Trophoblast cell (in vitro differentiated cells and primary cell): ENCODE measurements around the gene ARHGAP6.

Experiments
- DNase-seq, 2 donors: peaks; one replicate each; pipeline ENCODE4 v3.0.0-alpha.2; 2016
- H2AFZ ChIP-seq: 2 replicates; pipeline ENCODE4 v1.6.1; 2013; ENCODE audit warnings: low read length, moderate library complexity, mild to moderate bottlenecking; ENCODE audit not compliant: insufficient read depth, poor library complexity
- H2AK5ac ChIP-seq: 2 replicates; pipeline ENCODE4 v1.6.1; 2013; ENCODE audit warnings: mild to moderate bottlenecking, low read length
- H2BK120ac ChIP-seq: 2 replicates; pipeline ENCODE4 v1.6.1; 2013; ENCODE audit warnings: low read length, mild to moderate bottlenecking, moderate library complexity; ENCODE audit not compliant: insufficient read depth, poor library complexity
- H2BK12ac ChIP-seq: 2 replicates; pipeline ENCODE4 v1.6.1; 2013; ENCODE audit warnings: mild to moderate bottlenecking, low read length, moderate library complexity
- H2BK5ac ChIP-seq: 2 replicates; pipeline ENCODE4 v1.6.1; 2013; ENCODE audit warnings: low read length, low read depth, moderate library complexity, mild to moderate bottlenecking; ENCODE audit not compliant: poor library complexity
- H3K14ac ChIP-seq: 2 replicates; pipeline ENCODE4 v1.6.1; 2013; ENCODE audit warnings: mild to moderate bottlenecking, low read length
- H3K18ac ChIP-seq: 2 replicates; pipeline ENCODE4 v1.6.1; 2013; ENCODE audit warnings: mild to moderate bottlenecking, low read length
- H3K23ac ChIP-seq: 2 replicates; pipeline ENCODE4 v1.6.1; 2013; ENCODE audit warnings: low read length
- H3K27ac ChIP-seq: 2 replicates; pipeline ENCODE4 v1.5.1; 2013; ENCODE audit warnings: low read depth, mild to moderate bottlenecking, inconsistent platforms, low read length, moderate library complexity
- H3K27me3 ChIP-seq: 2 replicates; pipeline ENCODE4 v1.6.1; 2013; ENCODE audit warnings: inconsistent platforms, mild to moderate bottlenecking, low read length, moderate library complexity; ENCODE audit not compliant: insufficient read depth
- H3K36me3 ChIP-seq, 2 experiments: 1 replicate in 1 of 2; 2 replicates in 1 of 2; pipeline ENCODE4 v1.6.1; 2013; ENCODE audit warnings: low read length in 2 of 2, mild to moderate bottlenecking in 2 of 2, moderate library complexity in 1 of 2; ENCODE audit not compliant: insufficient read depth in 2 of 2, control insufficient read depth in 1 of 2
- H3K4ac ChIP-seq: 2 replicates; pipeline ENCODE4 v1.6.1; 2013; ENCODE audit warnings: low read depth, mild to moderate bottlenecking, low read length, moderate library complexity
- H3K4me1 ChIP-seq, 2 experiments: 1 replicate in 1 of 2; 2 replicates in 1 of 2; pipeline ENCODE4 v1.6.1; 2013; ENCODE audit warnings: low read length in 2 of 2, mild to moderate bottlenecking in 2 of 2, moderate library complexity in 1 of 2; ENCODE audit not compliant: insufficient read depth in 2 of 2, control insufficient read depth in 1 of 2
- H3K4me2 ChIP-seq: 2 replicates; pipeline ENCODE4 v1.6.1; 2013; ENCODE audit warnings: inconsistent platforms, mild to moderate bottlenecking, low read length, moderate library complexity
- H3K4me3 ChIP-seq: 2 replicates; pipeline ENCODE4 v1.5.1; 2013; ENCODE audit warnings: mild to moderate bottlenecking, low read depth, low read length, inconsistent platforms
- H3K79me1 ChIP-seq: one replicate; pipeline ENCODE4 v1.6.1; 2013; ENCODE audit warnings: low read length
- H3K79me2 ChIP-seq: 2 replicates; pipeline ENCODE4 v1.6.1; 2013; ENCODE audit warnings: low read length, mild to moderate bottlenecking; ENCODE audit not compliant: control insufficient read depth, insufficient read depth, poor library complexity
- H3K9ac ChIP-seq: 2 replicates; pipeline ENCODE4 v1.6.1; 2013; ENCODE audit warnings: mild to moderate bottlenecking, low read length
- H3K9me3 ChIP-seq: 2 replicates; pipeline ENCODE4 v1.6.1; 2013; ENCODE audit warnings: low read depth, mild to moderate bottlenecking, control low read depth, inconsistent platforms, low read length; ENCODE audit not compliant: insufficient read depth
- H4K12ac ChIP-seq: 2 replicates; pipeline ENCODE4 v1.6.1; 2013; ENCODE audit warnings: low read depth, mild to moderate bottlenecking, low read length, moderate library complexity
- H4K8ac ChIP-seq: 2 replicates; pipeline ENCODE4 v1.6.1; 2013; ENCODE audit warnings: low read depth, mild to moderate bottlenecking, low read length, moderate library complexity
- H4K91ac ChIP-seq: one replicate; pipeline ENCODE4 v1.6.1; 2013; ENCODE audit warnings: low read depth, mild to moderate bottlenecking, low read length, moderate library complexity
- WGBS: extraction: QIAGEN DNeasy Blood & Tissue Kit; methylation state at CpG from one replicate; pipeline ENCODE4 v1.1.7; 2013; ENCODE audit warnings: missing lambda C conversion rate; ENCODE audit not compliant: insufficient read length, insufficient coverage; ENCODE audit errors: extremely low coverage; 5-methylcytosine and 5-hydroxymethylcytosine counted together

ARHGAP6 gene

DNA sequence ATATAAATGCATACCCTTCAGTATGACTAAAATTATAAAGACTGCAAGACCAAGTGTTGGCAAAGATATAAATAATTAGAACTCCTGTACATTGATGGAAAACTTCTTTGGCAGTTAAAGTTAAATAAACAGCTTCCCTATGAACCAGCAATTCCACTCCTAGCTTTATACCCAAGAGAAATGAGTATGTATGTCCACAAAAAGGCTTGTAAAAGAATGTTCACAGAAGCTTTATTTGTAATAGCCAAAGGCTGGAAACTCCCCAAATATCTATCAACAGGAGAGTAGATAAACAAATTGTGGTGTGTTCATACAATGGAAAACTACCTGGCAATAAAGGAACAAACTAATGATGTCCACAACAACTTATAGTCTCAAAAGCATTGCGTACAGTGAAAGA lies 187.7 kb downstream of the ARHGAP6 start:
- DNase-seq, result no peak

DNA sequence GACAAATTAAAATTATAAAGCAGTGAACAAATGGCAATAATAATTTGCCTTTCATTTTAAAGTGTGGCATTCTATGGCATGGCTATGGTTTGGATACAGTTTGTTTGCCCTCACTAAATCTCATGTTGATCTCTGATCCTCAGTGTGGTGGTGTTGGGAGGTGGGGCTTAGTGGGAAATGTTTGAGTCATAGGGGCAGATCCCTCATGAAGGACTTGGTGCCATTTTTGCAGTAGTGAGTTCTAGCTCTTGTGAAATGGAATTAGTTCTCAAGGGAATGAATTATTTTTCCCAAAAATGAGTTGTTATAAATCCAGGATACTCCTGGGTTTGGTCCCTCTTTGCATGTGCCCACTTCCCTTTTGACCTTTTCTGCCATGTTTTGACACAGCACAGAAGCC lies 191.1 kb downstream of the ARHGAP6 start:
- Histone ChIP-seq H3K9me3 (no peaks in the 10 kb centered on the region), H2BK120ac (no peak overlapping the region), H3K9ac (no peak overlapping the region), H3K27ac (no peak overlapping the region), H3K79me2 (no peaks in the 10 kb centered on the region), H3K14ac (no peak overlapping the region), H2BK5ac (no peak overlapping the region), H2BK12ac (no peak overlapping the region), H4K8ac (no peak overlapping the region), H3K27me3 (no peaks in the 10 kb centered on the region), H3K4ac (no peak overlapping the region), H2AFZ (no peak overlapping the region), H3K79me1 (no peaks in the 10 kb centered on the region), H3K36me3 (no peaks in the 10 kb centered on the region), H3K4me2 (no peak overlapping the region), H3K23ac (no peak overlapping the region), H4K12ac (no peak overlapping the region), H3K4me1 (peaks cover 0 to 3% of the 10 kb centered on the region in 2 experiments), H2AK5ac (no peak overlapping the region), H4K91ac (no peak overlapping the region), H3K18ac (no peak overlapping the region), H3K4me3 (no peak overlapping the region)
- no peak for DNase-seq

More for the DNA sequence above, 187.7 kb downstream of the ARHGAP6 start:
- Histone ChIP-seq H3K14ac (no peak overlapping the region), H3K36me3 (no peaks in the 10 kb centered on the region), H4K8ac (no peak overlapping the region), H3K79me1 (no peaks in the 10 kb centered on the region), H3K4ac (no peak overlapping the region), H3K9me3 (no peaks in the 10 kb centered on the region), H2BK120ac (no peak overlapping the region), H3K4me1 (peaks cover 0 to 3% of the 10 kb centered on the region in 2 experiments), H3K23ac (no peak overlapping the region), H2AK5ac (no peak overlapping the region), H3K4me3 (no peak overlapping the region), H3K27ac (no peak overlapping the region), H3K9ac (no peak overlapping the region), H3K4me2 (no peak overlapping the region), H3K18ac (no peak overlapping the region), H4K91ac (no peak overlapping the region), H3K79me2 (no peaks in the 10 kb centered on the region), H4K12ac (no peak overlapping the region), H3K27me3 (no peaks in the 10 kb centered on the region), H2AFZ (no peak overlapping the region), H2BK12ac (no peak overlapping the region), H2BK5ac (no peak overlapping the region)
- WGBS, result no CpG with 5 or more reads among the region's 1 CpG

DNA sequence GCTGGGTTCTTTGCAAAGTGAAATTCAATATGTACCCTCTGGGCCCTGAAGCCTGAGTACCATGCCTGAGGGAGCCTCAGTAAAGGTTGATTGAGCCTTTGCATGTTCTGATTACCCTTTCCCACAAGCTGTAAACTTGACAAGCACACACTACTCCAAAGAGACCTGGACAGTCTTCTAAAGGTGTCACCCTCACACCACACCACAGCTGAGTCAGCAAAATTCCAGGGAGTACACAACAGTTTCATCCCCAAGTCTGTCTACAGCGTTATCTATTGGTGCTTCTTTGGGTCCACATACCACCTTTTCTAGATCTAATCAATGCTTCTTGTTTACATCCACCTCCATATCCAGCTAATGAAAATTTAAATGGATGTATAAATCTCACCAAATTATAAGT lies 191.7 kb downstream of the ARHGAP6 start:
- H4K12ac ChIP-seq, result no peak overlapping the region
- H3K9me3 ChIP-seq, result no peaks in the 10 kb centered on the region
- no peak for DNase-seq
- H3K79me1 ChIP-seq, result no peaks in the 10 kb centered on the region
- no peak overlapping the region for H3K18ac ChIP-seq
- H4K91ac ChIP-seq, result no peak overlapping the region
- H3K4me1 ChIP-seq, result peaks cover 0 to 3% of the 10 kb centered on the region in 2 experiments
- H3K4me2 ChIP-seq, result no peak overlapping the region
- H2AK5ac ChIP-seq, result no peak overlapping the region
- H3K14ac ChIP-seq, result no peak overlapping the region
- H3K4me3 ChIP-seq, result no peak overlapping the region
- H3K9ac ChIP-seq, result no peak overlapping the region
- H3K27ac ChIP-seq, result no peak overlapping the region
- H2BK12ac ChIP-seq, result no peak overlapping the region
- H3K36me3 ChIP-seq, result no peaks in the 10 kb centered on the region
- no peak overlapping the region for H2BK5ac ChIP-seq
- H2BK120ac ChIP-seq, result no peak overlapping the region
- H3K4ac ChIP-seq, result no peak overlapping the region
- H3K23ac ChIP-seq, result no peak overlapping the region
- no peak overlapping the region for H4K8ac ChIP-seq
- no CpG with 5 or more reads among the region's 1 CpG for WGBS
- H3K27me3 ChIP-seq, result no peaks in the 10 kb centered on the region
- H2AFZ ChIP-seq, result no peak overlapping the region
- no peaks in the 10 kb centered on the region for H3K79me2 ChIP-seq

DNA sequence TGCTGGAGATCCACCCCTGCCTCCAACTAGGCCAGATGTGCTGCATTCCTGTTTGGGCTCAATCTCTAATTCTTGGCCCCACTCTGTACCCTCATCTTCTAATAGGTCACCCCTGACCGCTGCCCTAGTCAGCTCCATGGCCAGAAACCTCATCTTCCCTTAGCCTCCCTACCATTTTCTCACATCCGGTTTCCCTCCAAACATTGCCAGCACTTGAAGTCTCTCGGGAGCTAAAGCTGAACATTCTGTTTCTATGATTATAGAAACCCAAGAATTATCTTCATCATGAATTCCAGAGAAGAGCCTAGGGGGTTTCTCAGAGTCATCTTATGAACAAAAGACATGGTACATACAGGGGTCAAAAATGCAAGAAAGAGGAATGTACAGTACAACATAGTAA lies 192.8 kb downstream of the ARHGAP6 start:
- Histone ChIP-seq H3K23ac (no peak overlapping the region), H3K79me2 (no peaks in the 10 kb centered on the region), H2BK120ac (no peak overlapping the region), H3K36me3 (no peaks in the 10 kb centered on the region), H3K18ac (no peak overlapping the region), H4K91ac (no peak overlapping the region), H2AFZ (no peak overlapping the region), H2AK5ac (no peak overlapping the region), H3K79me1 (no peaks in the 10 kb centered on the region), H3K14ac (no peak overlapping the region), H3K4me3 (no peak overlapping the region), H3K9me3 (no peaks in the 10 kb centered on the region), H2BK5ac (no peak overlapping the region), H3K27ac (no peak overlapping the region), H3K4ac (no peak overlapping the region), H3K27me3 (no peaks in the 10 kb centered on the region), H4K12ac (no peak overlapping the region), H3K4me2 (no peak overlapping the region), H3K4me1 (peaks cover 0 to 3% of the 10 kb centered on the region in 2 experiments), H3K9ac (no peak overlapping the region), H2BK12ac (no peak overlapping the region), H4K8ac (no peak overlapping the region)
- DNase-seq, result no peak
- no CpG with 5 or more reads among the region's 3 CpGs for WGBS
